K562 treated with DMSO at 1 percent for 24 hours (cell line): ENCODE data around the gene KANSL2. TPM values are rescaled to one million over a fixed set of nuclear protein-coding genes. Genes with fewer than 3 reads are reported as not detected.

Source experiments
- total RNA-seq: library from RNA; unstranded; fragments of 300-600 nt; gene quantifications from 2 replicates; pipeline ENCODE4 v1.2.3, GENCODE V29; 2022; ENCODE audit warnings: low read depth; ENCODE audit not compliant: insufficient read depth

KANSL2 gene, protein sequence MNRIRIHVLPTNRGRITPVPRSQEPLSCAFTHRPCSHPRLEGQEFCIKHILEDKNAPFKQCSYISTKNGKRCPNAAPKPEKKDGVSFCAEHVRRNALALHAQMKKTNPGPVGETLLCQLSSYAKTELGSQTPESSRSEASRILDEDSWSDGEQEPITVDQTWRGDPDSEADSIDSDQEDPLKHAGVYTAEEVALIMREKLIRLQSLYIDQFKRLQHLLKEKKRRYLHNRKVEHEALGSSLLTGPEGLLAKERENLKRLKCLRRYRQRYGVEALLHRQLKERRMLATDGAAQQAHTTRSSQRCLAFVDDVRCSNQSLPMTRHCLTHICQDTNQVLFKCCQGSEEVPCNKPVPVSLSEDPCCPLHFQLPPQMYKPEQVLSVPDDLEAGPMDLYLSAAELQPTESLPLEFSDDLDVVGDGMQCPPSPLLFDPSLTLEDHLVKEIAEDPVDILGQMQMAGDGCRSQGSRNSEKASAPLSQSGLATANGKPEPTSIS
- total RNA-seq, result 25.2 and 31.1 TPM in 2 replicates

DNA sequence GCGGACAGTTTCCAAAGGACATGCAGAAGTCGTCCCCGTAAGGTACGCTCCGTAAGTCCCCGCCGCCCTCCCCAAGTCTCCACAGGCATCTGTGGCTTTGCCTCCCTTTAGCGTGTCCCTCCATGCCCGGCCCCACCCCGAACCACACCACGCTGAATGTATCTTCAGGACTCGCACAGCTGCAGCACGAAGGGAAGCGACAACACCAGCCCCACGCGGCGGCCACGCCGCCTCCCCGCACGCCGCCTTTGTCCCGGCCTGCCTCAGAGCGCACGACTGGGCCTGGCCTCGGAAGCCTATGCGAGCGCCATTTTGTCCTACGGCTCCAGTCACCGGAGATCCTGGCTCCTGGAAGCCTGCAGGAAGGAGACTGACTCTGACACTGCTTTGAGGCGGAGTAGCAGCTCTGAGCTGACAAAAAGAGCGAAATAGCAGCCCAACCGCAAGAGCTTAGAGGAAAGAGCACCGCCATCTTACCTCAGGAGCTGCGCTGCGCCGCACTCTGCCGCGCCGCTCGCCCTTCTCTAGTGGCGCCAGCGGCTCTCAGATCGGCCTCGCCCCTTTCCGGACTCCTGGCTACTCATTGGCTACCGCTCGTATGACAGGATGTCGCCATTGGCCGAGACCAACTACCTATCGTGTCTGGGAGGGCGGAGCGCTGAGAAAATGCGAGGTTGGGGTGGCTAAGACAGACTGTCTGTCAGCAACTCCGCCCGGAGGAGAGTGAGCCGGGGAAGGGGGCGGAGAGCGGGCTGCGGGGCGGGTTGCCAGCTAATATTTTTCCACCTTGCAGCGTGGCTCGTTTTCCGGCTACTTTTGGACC lies at the start of gene KANSL2:
Gene KANSL2 (minus strand): TSS at position 529 of the 823 bp plus-strand sequence. CDS start 606 bp downstream, outside the sequence.

DNA sequence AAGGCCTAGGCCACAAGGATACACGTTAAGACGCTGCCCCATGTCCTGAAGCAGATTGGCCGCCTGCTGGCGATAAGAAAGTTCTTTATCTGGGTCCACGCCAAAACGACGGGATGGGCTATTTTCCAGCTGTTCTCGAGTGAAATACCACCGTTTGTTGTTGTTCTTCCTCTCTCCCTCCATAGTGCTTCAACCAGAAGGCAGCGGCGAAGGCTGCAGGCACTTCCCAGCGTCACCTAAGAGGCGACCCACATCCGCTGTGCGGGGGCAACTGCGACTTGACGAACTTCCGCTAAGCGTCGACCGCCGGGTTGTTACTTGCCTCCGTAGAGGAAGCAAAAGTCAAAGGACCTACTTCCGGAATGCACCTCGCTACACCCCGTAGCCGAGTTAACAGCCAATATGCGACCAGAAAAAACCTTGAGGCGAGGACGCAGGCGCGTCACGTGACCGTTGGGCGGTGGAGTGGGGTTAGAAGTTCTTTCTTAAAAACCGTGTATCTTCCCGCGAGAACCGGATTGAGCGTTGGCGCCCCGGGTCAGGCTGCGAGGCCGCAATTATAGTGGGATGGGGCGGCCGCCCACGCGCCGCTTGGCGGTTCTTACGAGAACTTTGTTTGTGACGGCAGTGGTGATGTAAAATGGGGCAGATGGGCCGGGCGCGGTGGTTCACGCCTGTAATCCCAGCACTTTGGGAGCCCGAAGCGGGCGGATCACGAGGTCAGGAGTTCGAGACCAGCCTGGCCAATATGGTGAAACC lies 34.6 kb upstream of the KANSL2 start, which contains the start of gene CCNT1:
Gene CCNT1 (minus strand): TSS at position 215 of the 759 bp plus-strand sequence. CDS start 32 bp downstream, at position 183.

Other genes starting within 250 kb of the KANSL2 start
- not detected in 2 replicates for gene ANP32D, start 209.7 kb downstream of the KANSL2 start, total RNA-seq
- gene C12orf54, start 199.7 kb downstream of the KANSL2 start, total RNA-seq, result not detected in 2 replicates
- gene OR8S1, start 156.6 kb downstream of the KANSL2 start, total RNA-seq, result not detected in 2 replicates
- gene LALBA, start 112.2 kb downstream of the KANSL2 start, total RNA-seq, result not detected in 2 replicates
- 9.2 and 10.8 TPM in 2 replicates for gene CCNT1, start 34.5 kb upstream of the KANSL2 start, total RNA-seq
- gene ADCY6, start 106.9 kb upstream of the KANSL2 start, total RNA-seq, result 1.2 and 1.9 TPM in 2 replicates
- 2.5 TPM in 2 replicates for gene CACNB3, start 136.3 kb upstream of the KANSL2 start, total RNA-seq
- 80.9 and 83.0 TPM in 2 replicates for gene DDX23, start 169.9 kb upstream of the KANSL2 start, total RNA-seq
- 2.8 TPM in 2 replicates for gene RND1, start 183.6 kb upstream of the KANSL2 start, total RNA-seq
- 3.8 and 4.3 TPM in 2 replicates for gene FKBP11, start 243.3 kb upstream of the KANSL2 start, total RNA-seq